Fibroblast of the conjunctiva (primary cell): ENCODE measurements around the gene MYMX.

Experiments used
- DNase-seq: peaks from one replicate; pipeline ENCODE4 v3.0.0-alpha.2; 2010; ENCODE audit warnings: low read depth

MYMX gene

GRCh38 chr6:44250718-44251123 is 34.0 kb downstream of the MYMX start:
- DNase-seq: no peak

GRCh38 chr6:44251576-44252524 is 35.1 kb downstream of the MYMX start:
- no peak for DNase-seq

- no peak for DNase-seq
Measured at GRCh38 chr6:44253307-44254101, 36.8 kb downstream of the MYMX start.

DNA sequence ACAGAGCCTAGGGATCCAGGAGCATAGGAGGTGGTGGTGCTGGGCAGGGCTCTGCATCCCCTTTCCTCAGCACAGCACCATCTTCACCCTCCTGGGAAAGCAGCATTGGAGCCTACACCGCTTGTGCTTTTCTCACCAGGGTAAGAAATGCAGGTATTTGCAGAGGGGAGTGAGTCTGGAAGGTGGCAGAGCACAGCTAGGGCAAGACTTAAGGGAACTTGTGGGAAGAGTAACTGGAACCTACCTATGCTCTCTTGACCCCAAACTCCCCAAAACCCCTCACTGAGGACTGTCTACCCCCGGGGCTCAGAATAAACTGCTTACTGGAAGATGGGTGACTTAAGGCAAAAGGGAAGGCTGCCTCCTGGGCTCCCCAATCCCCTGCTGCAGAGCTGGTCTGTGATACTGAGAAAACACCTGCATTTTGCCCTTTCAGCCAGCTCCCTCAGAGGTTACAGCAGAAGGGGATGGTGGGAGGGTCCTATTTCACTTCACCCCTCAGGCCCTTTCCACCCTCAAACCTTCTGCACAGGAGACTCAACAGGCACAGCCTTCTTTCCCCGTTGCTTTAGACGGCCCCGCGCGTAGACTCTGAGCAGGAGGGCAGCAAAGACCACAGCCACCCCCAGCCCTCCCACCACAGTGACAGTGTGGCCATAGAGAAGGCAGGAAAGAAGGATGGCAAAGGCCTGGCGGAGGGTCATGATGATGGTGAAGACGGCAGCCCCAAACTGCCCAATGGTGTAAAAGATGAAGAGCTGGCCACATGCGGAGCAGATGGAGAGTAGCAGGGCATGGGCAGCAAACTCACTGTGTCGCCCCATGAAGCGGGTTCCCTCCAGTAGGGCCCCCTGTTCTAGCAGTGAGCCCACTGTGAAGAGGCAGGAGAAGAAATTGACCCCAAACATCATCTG is 37.7 kb downstream of the MYMX start:
- no peak for DNase-seq

GRCh38 chr6:44255105-44255808 is 38.5 kb downstream of the MYMX start:
- DNase-seq: no peak

GRCh38 chr6:44255871-44256774 is 39.4 kb downstream of the MYMX start:
- no peak for DNase-seq

DNA sequence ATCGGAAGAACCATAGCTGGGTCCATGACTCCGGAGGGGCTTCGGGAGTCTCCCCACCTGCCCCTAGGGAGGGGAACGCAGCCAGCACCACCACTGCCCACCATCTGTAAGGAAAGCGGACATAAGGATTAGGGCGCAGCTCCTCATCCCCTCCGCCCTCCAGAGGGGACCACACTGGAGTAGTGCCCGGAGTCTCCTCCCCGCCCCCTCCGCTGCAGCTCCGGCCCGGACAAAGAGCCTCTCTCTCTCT is 40.0 kb downstream of the MYMX start:
- DNase-seq: no peak

DNA sequence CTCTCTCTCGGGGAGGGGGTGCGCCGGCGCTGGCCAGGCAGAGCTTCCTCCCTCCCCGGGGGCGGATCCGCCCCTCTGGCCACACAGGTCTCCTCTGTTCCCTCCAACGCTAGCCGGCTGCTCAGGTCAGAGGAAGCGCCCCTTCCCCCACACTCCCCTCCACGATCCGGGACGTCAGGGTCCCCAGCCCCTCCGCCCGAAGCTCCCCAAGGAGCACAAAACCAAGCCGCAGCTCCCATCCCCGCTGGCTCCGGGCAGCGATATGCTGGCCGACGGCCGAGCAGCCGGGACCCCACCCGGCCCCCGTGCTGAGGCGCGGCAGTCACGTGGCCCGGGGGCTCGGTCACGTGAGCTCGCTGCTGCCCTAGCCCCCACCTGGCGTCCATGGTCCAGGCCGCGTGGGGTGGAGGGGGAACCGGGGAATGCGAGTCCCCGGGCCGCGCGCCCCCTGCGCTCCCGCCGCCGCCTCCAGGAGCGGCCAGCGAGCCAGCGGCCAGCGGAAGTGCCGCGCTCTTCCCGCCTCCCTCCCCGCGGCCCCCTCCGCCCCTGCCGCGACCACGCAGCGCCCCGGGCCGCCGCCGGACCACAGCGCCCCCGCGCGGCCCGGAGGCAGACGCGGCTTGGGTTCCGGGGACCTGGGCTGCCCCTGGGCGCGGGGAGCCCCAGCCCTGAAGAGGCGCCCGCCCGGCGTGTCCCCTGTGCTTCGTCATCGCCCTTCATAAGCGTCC is 40.5 kb downstream of the MYMX start, which contains the start of gene SLC35B2:
Gene SLC35B2, minus strand, starts transcription at position 504 of the 728 bp plus-strand sequence. Its CDS starts 118 bp downstream, at position 386.
- DNase-seq: no peak

DNA sequence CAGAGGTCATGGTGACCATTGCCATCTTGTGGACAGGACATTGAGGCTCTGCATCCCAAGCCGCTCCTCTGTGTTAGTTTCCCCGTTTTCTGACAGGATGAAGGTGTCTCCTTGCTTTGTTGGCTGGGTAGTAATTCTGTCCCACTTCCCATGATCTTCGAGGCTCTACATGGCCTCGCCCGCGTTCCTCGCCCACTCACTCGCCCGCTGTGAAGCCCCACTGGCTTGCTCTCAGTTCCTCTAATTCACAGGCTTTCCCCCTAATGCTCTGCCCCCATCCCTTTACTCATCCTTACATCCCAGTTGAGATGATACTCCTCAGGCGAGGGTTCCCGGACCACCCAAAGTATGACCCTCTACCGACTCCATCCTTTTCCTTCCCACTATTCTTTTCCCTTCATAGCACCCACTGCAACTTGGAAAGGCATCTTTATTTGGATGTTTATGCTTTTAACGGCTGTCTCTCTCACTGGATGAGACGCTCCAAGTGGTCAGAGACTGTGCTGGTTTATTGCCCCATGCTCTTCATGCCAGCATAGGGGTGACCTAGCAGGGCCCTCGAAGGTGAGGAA is 41.1 kb downstream of the MYMX start:
- no peak for DNase-seq

DNA sequence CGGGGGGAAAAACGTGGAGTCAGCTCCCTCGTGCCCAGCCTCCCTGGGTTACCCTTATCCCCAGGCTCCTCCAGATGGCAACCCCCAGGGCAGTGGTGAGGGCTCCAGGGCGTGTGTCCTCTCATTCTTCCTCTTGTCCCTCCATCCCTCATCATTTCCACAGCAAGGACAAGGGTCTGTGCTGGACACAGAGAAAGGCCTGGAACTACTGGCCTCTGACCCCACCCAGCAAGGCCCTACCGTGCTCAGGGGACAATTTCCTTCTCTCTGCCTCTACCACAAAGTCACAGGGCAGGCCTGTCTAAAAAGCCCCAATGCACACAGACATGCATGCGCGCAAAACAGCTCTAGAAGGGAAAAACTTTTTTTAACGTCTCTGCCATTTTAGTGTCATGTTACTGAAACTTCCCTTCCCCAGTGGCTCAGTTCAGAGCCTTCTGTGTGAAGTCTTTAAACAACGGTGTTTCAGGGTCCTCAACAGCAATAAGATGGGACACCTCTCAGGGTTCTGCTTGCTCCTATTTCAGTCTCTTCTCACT is 41.7 kb downstream of the MYMX start:
- no peak for DNase-seq

GRCh38 chr6:44258921-44259320 is 42.2 kb downstream of the MYMX start:
- DNase-seq: no peak

DNA sequence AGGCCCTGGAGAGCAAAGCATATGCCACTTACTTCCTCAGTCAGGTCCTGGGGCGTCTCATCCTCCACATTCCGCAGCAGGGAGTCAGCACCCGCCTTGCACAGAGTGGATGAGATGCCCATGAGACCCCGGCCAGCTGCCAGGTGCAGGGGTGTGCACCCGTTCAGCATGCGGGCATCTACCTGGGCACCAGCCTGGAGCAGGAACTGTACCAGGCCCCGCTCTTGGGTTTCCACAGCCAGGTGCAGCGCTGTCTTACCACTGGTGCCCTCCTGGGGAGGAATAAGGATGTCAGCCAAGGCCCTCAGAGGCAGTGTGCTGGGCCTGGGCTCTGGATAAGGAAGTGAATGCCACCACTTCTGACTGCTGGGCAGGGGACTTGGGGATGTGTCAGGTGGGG is 43.3 kb downstream of the MYMX start:
- DNase-seq: no peak

DNA sequence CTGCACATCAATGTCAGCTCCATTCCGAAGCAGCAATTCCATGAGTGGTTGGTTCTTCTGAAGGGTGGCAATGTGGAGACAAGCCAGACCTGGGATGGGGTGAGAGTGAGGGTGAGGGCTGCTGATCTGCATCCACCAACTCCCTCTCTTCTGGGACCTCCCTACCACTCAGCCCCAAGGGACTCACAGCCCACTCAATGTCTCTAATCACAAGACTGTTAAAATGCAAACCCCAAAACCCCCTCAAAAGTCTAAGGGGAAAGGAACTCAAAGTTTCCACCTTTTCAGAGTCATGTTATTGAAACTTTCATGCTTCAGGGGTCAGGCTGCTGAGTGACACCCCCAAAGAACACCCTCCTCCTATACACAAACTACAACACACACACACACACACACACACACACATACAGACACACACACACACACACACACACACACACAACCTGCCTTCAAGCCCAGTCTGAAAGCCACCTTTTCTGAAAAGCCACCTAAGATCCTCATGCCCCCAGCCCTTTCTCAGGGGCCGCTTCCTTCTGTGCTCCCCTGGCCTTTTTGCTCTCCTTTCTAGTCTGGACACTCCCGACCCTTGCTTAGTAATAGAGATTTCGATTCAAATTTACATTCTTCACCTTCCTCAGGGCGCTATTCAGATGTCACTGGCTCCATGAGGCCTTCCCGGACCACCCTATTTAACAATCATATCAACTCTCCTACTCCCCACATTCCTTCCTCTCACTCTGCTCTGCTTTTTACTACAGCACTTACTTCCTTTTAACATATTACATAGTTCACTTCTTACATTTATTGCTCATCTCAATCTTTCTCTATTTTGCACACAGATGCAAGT is 43.9 kb downstream of the MYMX start:
- no peak for DNase-seq

- DNase-seq: no peak
Measured at GRCh38 chr6:44261581-44261980, 44.9 kb downstream of the MYMX start.

DNA sequence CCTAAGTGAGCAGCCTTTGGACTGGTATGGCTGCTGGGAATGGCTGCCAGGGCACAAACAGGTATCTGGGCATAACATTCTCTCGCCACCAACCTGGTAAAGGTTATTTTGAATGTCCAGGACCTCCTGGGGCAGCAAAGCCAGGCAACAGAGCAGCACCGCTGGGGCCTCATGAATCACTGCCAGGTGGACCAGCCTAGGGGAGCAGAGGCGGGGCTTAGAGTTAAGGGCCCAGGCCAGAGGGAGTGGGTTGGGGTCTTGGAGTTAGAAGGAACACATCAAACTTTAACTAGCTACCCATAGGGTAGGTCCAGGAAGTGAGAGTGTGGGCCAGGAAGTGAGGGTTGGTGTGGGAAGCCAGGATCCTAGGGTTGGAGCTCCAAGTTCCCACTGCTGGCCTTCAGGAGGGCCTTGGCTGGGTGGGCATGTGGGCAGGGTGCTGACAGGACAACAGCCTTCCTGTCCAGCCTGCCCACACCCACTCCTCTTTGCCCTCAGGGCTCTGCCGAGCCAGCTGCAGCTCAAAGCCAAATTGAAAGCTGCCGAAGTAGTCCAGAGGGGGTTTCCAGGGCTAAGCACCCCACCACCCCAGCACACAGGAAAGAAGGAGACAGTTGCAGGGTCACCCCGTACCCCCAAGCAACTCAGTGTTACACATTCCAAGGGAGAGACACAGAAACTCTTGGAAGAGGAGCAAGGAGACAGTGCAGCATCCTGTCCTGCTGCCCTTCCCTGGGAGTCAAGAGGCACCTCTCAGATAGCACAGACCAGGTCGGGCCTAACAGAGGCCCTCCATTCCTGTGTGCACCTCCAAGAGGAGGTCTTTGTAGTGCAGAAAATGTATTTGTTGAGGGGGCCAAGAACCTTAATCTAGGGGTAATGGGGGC is 46.0 kb downstream of the MYMX start:
- no peak for DNase-seq

GRCh38 chr6:44263354-44264100 is 46.8 kb downstream of the MYMX start:
- no peak for DNase-seq
